WTC11 (cell line): ENCODE results near the gene PYCR2. TPM values are rescaled to one million over a fixed set of nuclear protein-coding genes. Genes with fewer than 3 reads are reported as not detected.
A peak's percentile ranks its signal among the peaks of the same experiment; 100 is the strongest.

Source experiments
- ATAC-seq: fragments of 200-7000 bp; cut with Tn5 transposase; 2 replicates; pipeline ENCODE4 v1.10.0; 2021; ENCODE audit warnings: mild to moderate bottlenecking, moderate library complexity
- CTCF ChIA-PET: fragments of 300-600 bp; sonication (Branson Sonifier 250); formaldehyde crosslinking; loops from one replicate; lab custom pipeline; 2021; ENCODE audit warnings: antibody characterized with exemption; lab: Charles Lee
- POLR2A ChIA-PET: fragments of 350-600 bp; sonication (Branson Sonifier 250); formaldehyde crosslinking; loops from one replicate; lab custom pipeline; 2021; ENCODE audit warnings: antibody characterized with exemption; lab: Charles Lee
- DNase-seq: peaks from one replicate; pipeline ENCODE4 v3.0.0; 2021; ENCODE audit warnings: low spot score
- H3K27ac Mint-ChIP-seq: 2 replicates; pipeline ENCODE4 v1.8.0; 2021; ENCODE audit warnings: mixed read lengths
- H3K27me3 Mint-ChIP-seq: 2 replicates; pipeline ENCODE4 v1.8.0; 2021; ENCODE audit warnings: low read depth, mild to moderate bottlenecking, moderate library complexity, mixed read lengths
- H3K36me3 Mint-ChIP-seq: 2 replicates; pipeline ENCODE4 v1.8.0; 2021; ENCODE audit warnings: mixed read lengths
- H3K4me1 Mint-ChIP-seq: 2 replicates; pipeline ENCODE4 v1.8.0; 2022; ENCODE audit warnings: mixed read lengths
- H3K4me3 Mint-ChIP-seq: 2 replicates; pipeline ENCODE4 v1.8.0; 2021; ENCODE audit warnings: mild to moderate bottlenecking, moderate library complexity, mixed read lengths
- H3K9me3 Mint-ChIP-seq: 2 replicates; pipeline ENCODE4 v1.8.0; 2021; ENCODE audit warnings: mixed read lengths
- CREB1 ChIP-seq: sonication (generic); formaldehyde crosslinking; IDR thresholded peaks from 2 replicates; pipeline ENCODE4 v1.8.0; 2023; ENCODE audit warnings: mild to moderate bottlenecking, missing genetic modification reagents
- CREM ChIP-seq: sonication (generic); formaldehyde crosslinking; IDR thresholded peaks from 2 replicates; pipeline ENCODE4 v1.8.1; 2022; ENCODE audit warnings: mild to moderate bottlenecking, missing genetic modification reagents, moderate library complexity
- FOXK1 ChIP-seq: sonication (generic); formaldehyde crosslinking; IDR thresholded peaks from 2 replicates; pipeline ENCODE4 v1.8.0; 2022; ENCODE audit warnings: mild to moderate bottlenecking, moderate library complexity, missing genetic modification reagents
- FOXP1 ChIP-seq: sonication (generic); formaldehyde crosslinking; IDR thresholded peaks from 2 replicates; pipeline ENCODE4 v1.8.0; 2022; ENCODE audit warnings: missing genetic modification reagents, mild to moderate bottlenecking, moderate library complexity, borderline replicate concordance
- IRF2 ChIP-seq: sonication (generic); formaldehyde crosslinking; IDR thresholded peaks from 2 replicates; pipeline ENCODE4 v1.8.0; 2022; ENCODE audit warnings: low read depth, missing genetic modification reagents, borderline replicate concordance
- JAZF1 ChIP-seq: fragments of 250-450 bp; sonication (Bioruptor Pico); IDR thresholded peaks from 2 replicates; pipeline ENCODE4 v1.9.0; 2021; ENCODE audit warnings: moderate library complexity, mild to moderate bottlenecking, inconsistent platforms
- KAT7 ChIP-seq: sonication (generic); formaldehyde crosslinking; IDR thresholded peaks from 2 replicates; pipeline ENCODE4 v1.8.1; 2023; ENCODE audit warnings: missing genetic modification reagents, mild to moderate bottlenecking, borderline replicate concordance
- MYBL2 ChIP-seq: sonication (generic); formaldehyde crosslinking; IDR thresholded peaks from 2 replicates; pipeline ENCODE4 v1.8.1; 2023; ENCODE audit warnings: mild to moderate bottlenecking, moderate library complexity, missing genetic modification reagents
- NFE2L1 ChIP-seq: sonication (generic); formaldehyde crosslinking; IDR thresholded peaks from 2 replicates; pipeline ENCODE4 v1.8.1; 2023; ENCODE audit warnings: missing genetic modification reagents
- NR2C2 ChIP-seq: sonication (generic); formaldehyde crosslinking; IDR thresholded peaks from 2 replicates; pipeline ENCODE4 v1.8.0; 2022; ENCODE audit warnings: mild to moderate bottlenecking, missing genetic modification reagents
- SMAD3 ChIP-seq: sonication (generic); formaldehyde crosslinking; IDR thresholded peaks from 2 replicates; pipeline ENCODE4 v1.8.0; 2022; ENCODE audit warnings: missing genetic modification reagents, mild to moderate bottlenecking, borderline replicate concordance
- TEAD4 ChIP-seq: sonication (generic); formaldehyde crosslinking; IDR thresholded peaks from 2 replicates; pipeline ENCODE4 v1.8.0; 2022; ENCODE audit warnings: mild to moderate bottlenecking, missing genetic modification reagents
- TP53 ChIP-seq: sonication (generic); formaldehyde crosslinking; IDR thresholded peaks from 2 replicates; pipeline ENCODE4 v1.8.1; 2023; ENCODE audit warnings: mild to moderate bottlenecking, missing genetic modification reagents
- ZNF396 ChIP-seq: fragments of 250-450 bp; sonication (Bioruptor Pico); IDR thresholded peaks from 2 replicates; pipeline ENCODE4 v1.8.0; 2021; ENCODE audit warnings: mild to moderate bottlenecking, moderate library complexity, borderline replicate concordance
- total RNA-seq: library from RNA; stranded (reverse); gene quantifications from 3 replicates; pipeline ENCODE4 v1.2.3, GENCODE V29; 2021
- TF ChIP-seq, protein P1 (sequence below): sonication (generic); formaldehyde crosslinking; IDR thresholded peaks from 2 replicates; pipeline ENCODE4 v1.8.0; 2022; ENCODE audit warnings: missing genetic modification reagents
- TF ChIP-seq, protein P2 (sequence below): sonication (generic); formaldehyde crosslinking; IDR thresholded peaks from 2 replicates; pipeline ENCODE4 v1.8.0; 2022; ENCODE audit warnings: mild to moderate bottlenecking, missing genetic modification reagents
- TF ChIP-seq, protein P3 (sequence below): fragments of 250-450 bp; sonication (Bioruptor Pico); IDR thresholded peaks from 2 replicates; pipeline ENCODE4 v1.9.0; 2021; ENCODE audit warnings: mild to moderate bottlenecking, borderline replicate concordance
- TF ChIP-seq, protein P4 (sequence below): sonication (generic); formaldehyde crosslinking; IDR thresholded peaks from 2 replicates; pipeline ENCODE4 v1.8.1; 2022; ENCODE audit warnings: mild to moderate bottlenecking, moderate library complexity, missing genetic modification reagents

PYCR2 gene
- total RNA-seq, 1 experiment from 2014 or later: 86.0 TPM

DNA sequence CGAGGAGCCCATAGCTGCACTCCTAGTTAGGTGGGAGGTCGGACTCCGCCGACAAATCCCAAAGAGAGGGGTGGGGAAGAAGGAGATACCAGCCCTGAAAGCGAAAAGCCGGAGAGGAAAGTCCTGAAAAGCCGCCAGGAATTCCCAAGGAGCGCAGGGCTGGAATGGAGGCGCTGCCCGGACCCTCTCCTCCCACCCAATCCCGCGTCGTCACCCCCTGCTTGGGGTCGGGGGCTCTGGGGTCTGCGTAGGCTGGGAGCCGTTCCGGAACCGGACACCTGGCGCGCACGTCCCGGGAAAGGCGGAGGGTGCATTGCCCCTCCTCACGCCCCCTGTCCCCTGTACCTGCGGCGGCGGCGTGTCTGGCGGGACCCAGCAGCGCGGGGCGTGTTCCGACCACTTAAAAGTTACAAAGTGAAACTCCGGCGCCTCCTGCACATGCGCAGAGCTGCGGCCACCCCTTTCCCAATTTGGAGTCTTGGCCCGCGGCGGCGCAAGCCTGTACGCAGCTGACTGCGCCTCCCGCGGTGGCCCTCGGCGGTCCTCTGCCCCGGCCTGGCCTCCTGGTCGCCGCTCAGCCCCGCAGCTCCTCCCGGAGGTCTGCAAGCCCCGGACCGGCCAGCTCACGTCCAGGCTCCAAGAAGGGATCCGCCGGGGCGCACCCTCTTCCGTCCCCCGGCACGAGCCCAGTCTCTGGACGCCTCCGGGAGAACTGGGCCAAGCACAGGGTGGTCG lies 41.9 kb downstream of the PYCR2 start, which contains the start of gene TMEM63A (continued):
- peak; percentile 39 for TF ChIP-seq FOXP1
- no peak for TF ChIP-seq JAZF1 (CRISPR knock-in tag)
- 0 out of 2 replicates have a peak, but pooled peaks have one; percentile 18 for TF ChIP-seq TEAD4 (CRISPR knock-in tag)
- TF ChIP-seq MYBL2 (CRISPR knock-in tag): no peak
- TF ChIP-seq, protein P1, sequence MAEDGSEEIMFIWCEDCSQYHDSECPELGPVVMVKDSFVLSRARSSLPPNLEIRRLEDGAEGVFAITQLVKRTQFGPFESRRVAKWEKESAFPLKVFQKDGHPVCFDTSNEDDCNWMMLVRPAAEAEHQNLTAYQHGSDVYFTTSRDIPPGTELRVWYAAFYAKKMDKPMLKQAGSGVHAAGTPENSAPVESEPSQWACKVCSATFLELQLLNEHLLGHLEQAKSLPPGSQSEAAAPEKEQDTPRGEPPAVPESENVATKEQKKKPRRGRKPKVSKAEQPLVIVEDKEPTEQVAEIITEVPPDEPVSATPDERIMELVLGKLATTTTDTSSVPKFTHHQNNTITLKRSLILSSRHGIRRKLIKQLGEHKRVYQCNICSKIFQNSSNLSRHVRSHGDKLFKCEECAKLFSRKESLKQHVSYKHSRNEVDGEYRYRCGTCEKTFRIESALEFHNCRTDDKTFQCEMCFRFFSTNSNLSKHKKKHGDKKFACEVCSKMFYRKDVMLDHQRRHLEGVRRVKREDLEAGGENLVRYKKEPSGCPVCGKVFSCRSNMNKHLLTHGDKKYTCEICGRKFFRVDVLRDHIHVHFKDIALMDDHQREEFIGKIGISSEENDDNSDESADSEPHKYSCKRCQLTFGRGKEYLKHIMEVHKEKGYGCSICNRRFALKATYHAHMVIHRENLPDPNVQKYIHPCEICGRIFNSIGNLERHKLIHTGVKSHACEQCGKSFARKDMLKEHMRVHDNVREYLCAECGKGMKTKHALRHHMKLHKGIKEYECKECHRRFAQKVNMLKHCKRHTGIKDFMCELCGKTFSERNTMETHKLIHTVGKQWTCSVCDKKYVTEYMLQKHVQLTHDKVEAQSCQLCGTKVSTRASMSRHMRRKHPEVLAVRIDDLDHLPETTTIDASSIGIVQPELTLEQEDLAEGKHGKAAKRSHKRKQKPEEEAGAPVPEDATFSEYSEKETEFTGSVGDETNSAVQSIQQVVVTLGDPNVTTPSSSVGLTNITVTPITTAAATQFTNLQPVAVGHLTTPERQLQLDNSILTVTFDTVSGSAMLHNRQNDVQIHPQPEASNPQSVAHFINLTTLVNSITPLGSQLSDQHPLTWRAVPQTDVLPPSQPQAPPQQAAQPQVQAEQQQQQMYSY (CRISPR knock-in tag): 0 out of 2 replicates have a peak, but pooled peaks have one; percentile 52
- no peak for TF ChIP-seq ZNF396
- TF ChIP-seq, protein P2, sequence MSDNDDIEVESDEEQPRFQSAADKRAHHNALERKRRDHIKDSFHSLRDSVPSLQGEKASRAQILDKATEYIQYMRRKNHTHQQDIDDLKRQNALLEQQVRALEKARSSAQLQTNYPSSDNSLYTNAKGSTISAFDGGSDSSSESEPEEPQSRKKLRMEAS (CRISPR knock-in tag): peak; percentile 38; the same call in 1 of the 2 replicates
- TF ChIP-seq FOXK1: peak; percentile 66; the same call in 1 of the 2 replicates
- no peak for TF ChIP-seq IRF2
- TF ChIP-seq TP53 (CRISPR knock-in tag): 0 out of 2 replicates have a peak, but pooled peaks have one; percentile 71
- 0 out of 2 replicates have a peak, but pooled peaks have one; percentile 86 for TF ChIP-seq KAT7 (CRISPR knock-in tag)
- peak; percentile 85; the same call in 1 of the 2 replicates for TF ChIP-seq NFE2L1 (CRISPR knock-in tag)
- TF ChIP-seq NR2C2: 0 out of 2 replicates have a peak, but pooled peaks have one; percentile 10
- peak; percentile 39; the same call in 1 of the 2 replicates for TF ChIP-seq CREB1 (CRISPR knock-in tag)

DNA sequence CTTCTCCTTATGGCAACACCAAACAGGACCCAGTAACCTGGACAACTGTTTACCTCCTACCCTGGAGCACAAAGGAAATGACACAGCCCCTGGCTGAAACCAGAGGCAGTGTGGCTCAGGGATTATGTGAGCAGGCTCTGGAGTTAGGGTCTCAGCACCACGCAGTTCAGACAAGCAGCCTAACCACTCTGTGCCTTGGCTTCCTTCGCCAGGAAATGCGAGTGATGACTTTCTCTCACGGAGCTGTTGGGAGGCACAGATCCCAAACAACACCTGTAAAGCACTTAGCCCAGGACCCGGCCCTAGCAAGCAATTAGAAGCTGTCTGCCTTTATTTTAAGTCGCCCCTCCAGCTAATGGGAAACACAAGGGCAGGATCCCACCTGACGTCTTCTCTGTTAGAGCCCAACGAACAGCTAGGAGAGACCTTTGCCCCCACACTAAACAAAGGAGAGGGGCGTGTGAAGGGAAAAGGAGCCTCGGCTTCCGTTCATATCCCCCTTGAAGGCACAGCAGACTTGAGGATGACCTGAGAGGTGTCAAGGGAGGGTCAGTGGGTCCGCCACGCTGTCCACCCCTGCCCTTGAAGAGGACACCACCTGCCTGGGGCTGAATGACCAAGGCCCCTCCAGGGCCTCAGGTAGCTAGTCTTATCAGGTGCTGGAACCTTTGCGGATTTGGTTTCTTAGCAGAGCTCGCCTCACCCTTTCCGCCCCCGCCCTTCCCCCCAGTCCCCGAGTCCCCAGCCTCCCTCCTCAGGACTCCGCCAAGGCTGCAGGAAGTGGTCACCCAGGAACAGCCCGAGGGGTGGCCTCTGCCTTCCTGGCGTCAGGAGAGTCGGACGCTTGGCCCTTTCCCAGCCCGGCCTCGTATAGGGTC lies 42.7 kb downstream of the PYCR2 start:
- CTCF ChIA-PET: interaction anchor here (0.6 to 7.6 kb wide), 20 partner anchors 10 to 407 kb away, joined by 3 to 94 read pairs (median 4); partner anchors contain the start of genes PYCR2 and SRP9
- ATAC-seq (peak; percentile 3), DNase-seq (peak; percentile 34)
- peak overlapping the region; percentile 77 for H3K4me3 Mint-ChIP-seq
- peaks cover 51% of the 10 kb centered on the region for H3K4me1 Mint-ChIP-seq
- TF ChIP-seq SMAD3 (CRISPR knock-in tag): 0 out of 2 replicates have a peak, but pooled peaks have one; percentile 50
- no peak for TF ChIP-seq JAZF1 (CRISPR knock-in tag)
- no peak for TF ChIP-seq TEAD4 (CRISPR knock-in tag)
- TF ChIP-seq, protein P3, sequence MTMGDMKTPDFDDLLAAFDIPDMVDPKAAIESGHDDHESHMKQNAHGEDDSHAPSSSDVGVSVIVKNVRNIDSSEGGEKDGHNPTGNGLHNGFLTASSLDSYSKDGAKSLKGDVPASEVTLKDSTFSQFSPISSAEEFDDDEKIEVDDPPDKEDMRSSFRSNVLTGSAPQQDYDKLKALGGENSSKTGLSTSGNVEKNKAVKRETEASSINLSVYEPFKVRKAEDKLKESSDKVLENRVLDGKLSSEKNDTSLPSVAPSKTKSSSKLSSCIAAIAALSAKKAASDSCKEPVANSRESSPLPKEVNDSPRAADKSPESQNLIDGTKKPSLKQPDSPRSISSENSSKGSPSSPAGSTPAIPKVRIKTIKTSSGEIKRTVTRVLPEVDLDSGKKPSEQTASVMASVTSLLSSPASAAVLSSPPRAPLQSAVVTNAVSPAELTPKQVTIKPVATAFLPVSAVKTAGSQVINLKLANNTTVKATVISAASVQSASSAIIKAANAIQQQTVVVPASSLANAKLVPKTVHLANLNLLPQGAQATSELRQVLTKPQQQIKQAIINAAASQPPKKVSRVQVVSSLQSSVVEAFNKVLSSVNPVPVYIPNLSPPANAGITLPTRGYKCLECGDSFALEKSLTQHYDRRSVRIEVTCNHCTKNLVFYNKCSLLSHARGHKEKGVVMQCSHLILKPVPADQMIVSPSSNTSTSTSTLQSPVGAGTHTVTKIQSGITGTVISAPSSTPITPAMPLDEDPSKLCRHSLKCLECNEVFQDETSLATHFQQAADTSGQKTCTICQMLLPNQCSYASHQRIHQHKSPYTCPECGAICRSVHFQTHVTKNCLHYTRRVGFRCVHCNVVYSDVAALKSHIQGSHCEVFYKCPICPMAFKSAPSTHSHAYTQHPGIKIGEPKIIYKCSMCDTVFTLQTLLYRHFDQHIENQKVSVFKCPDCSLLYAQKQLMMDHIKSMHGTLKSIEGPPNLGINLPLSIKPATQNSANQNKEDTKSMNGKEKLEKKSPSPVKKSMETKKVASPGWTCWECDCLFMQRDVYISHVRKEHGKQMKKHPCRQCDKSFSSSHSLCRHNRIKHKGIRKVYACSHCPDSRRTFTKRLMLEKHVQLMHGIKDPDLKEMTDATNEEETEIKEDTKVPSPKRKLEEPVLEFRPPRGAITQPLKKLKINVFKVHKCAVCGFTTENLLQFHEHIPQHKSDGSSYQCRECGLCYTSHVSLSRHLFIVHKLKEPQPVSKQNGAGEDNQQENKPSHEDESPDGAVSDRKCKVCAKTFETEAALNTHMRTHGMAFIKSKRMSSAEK: no peak
- TF ChIP-seq, protein P4, sequence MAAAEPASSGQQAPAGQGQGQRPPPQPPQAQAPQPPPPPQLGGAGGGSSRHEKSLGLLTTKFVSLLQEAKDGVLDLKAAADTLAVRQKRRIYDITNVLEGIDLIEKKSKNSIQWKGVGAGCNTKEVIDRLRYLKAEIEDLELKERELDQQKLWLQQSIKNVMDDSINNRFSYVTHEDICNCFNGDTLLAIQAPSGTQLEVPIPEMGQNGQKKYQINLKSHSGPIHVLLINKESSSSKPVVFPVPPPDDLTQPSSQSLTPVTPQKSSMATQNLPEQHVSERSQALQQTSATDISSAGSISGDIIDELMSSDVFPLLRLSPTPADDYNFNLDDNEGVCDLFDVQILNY (CRISPR knock-in tag): no peak
- no peak for TF ChIP-seq CREM (CRISPR knock-in tag)
- POLR2A ChIA-PET: interaction anchor here (0.9 to 1.9 kb wide), 9 partner anchors 8 to 181 kb away, joined by 3 to 10 read pairs (median 5); partner anchors contain the start of genes H3-3A, LEFTY1, PYCR2 and SRP9
- peaks cover 16% of the 10 kb centered on the region for H3K36me3 Mint-ChIP-seq
- no peaks in the 10 kb centered on the region for H3K9me3 Mint-ChIP-seq
- peak overlapping the region; percentile 85 for H3K27ac Mint-ChIP-seq
- H3K27me3 Mint-ChIP-seq: no peaks in the 10 kb centered on the region
